HG02798 (cell line): ENCODE results near the gene TMEM8B.

Experiments used
- ATAC-seq: cut with Tn5 transposase; IDR thresholded peaks from one replicate; pipeline ENCODE4 v1.9.1; 2021; ENCODE audit warnings: mild to moderate bottlenecking; ENCODE audit not compliant: unreplicated experiment, poor library complexity

Gene TMEM8B

GRCh38 chr9:35839926-35840325 lies 10.9 kb downstream of the TMEM8B start:
- no peak for ATAC-seq

- ATAC-seq: no peak
Observed at GRCh38 chr9:35840881-35841644, 12.0 kb downstream of the TMEM8B start.

- no peak for ATAC-seq
Observed at GRCh38 chr9:35841645-35841900, 12.5 kb downstream of the TMEM8B start.

DNA sequence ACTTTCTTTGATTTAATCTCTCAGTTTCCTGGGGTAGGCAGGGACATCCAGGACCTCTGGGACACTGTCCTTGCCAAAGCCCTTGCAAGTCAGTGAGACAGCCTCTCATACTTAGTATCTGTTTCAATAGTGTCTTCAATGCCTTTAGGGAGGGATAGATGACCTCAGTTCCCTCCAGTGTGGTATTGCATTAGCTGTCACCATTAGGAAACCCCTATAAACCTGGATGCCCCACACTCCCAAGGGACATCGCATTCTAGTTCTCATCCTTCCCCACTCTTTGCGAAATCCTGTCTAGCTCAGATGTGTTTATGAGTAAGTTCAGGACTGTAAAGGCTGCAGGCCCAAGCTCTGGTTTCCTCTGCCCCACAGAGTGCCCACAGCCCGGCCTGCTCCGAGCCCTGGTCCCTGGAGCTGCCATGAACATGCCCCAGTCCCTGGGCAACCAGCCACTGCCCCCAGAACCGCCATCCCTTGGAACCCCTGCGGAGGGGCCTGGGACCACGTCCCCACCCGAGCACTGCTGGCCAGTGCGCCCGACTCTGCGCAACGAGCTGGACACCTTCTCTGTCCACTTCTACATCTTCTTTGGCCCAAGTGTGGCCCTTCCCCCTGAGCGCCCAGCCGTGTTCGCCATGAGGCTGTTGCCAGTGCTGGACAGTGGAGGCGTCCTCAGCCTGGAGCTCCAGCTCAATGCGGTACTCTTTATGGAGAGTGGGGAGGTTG lies 13.2 kb downstream of the TMEM8B start:
- ATAC-seq: no peak

GRCh38 chr9:35842795-35843194 lies 13.8 kb downstream of the TMEM8B start:
- ATAC-seq: peak; percentile 86

GRCh38 chr9:35844628-35845270 lies 15.7 kb downstream of the TMEM8B start:
- no peak for ATAC-seq

DNA sequence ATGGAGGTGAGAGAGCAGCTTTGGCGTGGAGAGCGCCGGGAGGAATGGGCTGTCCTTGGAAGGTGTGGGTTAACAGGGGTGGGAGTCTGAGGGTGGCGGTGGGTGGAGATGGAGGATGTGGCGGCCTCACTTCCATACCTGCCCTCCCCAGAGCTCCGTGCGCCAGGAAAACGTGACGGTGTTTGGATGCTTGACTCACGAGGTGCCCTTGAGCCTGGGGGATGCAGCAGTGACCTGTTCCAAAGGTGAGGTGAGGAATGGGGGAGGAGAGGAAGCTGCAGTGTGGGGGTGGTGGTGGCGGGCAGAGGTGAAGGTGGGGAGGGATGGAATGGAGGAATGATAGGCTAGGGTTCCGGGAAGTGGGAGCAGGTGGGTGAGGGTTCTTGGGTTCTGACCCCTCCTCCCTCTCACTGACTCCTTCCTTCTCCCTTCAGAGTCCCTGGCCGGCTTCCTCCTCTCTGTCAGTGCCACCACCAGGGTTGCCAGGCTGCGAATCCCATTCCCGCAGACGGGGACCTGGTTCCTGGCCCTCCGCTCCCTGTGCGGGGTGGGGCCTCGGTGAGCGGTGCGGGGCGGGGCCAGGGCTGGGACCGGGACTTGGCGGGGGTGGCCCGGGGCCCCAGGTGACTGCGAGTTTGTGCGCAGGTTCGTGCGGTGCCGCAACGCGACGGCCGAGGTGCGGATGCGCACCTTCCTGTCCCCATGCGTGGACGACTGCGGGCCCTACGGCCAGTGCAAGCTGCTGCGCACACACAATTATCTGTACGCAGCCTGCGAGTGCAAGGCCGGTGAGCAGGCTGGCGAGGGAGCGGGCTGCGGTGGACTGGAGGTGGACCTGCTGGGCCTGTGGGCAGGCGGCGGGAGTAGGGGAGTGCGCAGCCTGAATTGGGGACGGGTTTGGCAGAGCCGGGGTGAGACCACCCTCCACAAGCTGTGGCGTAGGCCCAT lies 17.1 kb downstream of the TMEM8B start:
- ATAC-seq: no peak

GRCh38 chr9:35847792-35848572 lies 19.0 kb downstream of the TMEM8B start:
- ATAC-seq: peak; percentile 91

- no peak for ATAC-seq
Observed at GRCh38 chr9:35852267-35852815, 23.3 kb downstream of the TMEM8B start.

- no peak for ATAC-seq
Observed at GRCh38 chr9:35852876-35853865, 24.1 kb downstream of the TMEM8B start.

DNA sequence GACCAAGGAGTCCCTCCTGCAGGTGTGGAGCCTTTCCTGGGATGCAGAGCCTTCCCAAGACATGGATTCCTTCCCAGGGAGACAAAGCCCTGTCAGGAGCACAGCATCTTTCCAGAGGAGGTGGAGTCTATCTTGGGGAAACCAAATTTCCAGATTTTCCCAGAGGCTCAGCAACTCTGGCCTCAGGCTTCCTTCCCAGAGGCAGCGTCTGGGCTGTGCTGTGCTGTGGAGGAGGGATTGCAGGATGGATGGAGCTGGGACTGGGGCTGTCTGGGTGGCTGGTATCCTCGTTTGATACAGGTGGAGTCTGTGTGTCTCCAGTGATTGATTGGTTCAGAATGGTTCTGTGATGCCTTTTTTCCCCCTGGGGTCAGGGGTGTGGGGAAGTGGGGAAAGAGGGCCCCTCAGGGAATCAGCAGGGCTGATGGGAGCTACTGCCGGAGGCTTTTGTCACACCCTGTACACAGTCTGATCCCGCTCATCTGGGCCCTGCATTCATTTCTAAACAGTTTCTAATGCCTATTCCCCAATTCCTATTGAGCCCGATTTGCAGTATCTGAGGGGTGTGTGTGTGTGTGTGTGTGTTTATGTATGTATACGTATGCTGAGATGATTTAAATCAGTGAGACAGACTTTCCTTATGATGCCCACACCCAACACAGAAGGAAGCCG lies 25.2 kb downstream of the TMEM8B start:
- ATAC-seq: no peak

DNA sequence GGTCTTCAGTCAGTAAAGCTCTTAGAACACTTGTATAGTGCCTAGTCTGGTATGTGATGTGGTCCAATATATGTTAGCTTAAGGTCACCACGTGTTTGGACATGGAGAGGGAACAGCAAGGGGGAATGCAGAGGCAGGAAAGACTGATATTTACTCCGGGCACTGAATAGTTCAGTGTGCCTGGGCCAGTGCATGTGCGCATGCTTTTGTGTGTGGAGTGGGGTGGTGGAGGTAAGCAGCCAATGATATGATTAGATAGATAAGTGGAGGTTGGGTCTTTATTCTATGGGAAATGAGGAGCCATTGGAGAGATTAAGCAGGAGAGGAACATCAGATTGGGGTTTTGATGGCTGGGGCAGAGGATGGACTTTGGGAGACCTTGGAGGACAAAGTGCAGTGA lies 27.2 kb downstream of the TMEM8B start:
- no peak for ATAC-seq

- no peak for ATAC-seq
Observed at GRCh38 chr9:35856882-35857281, 27.9 kb downstream of the TMEM8B start.

GRCh38 chr9:35858458-35858857 lies 29.4 kb downstream of the TMEM8B start:
- ATAC-seq: no peak

- ATAC-seq: no peak
Observed at GRCh38 chr9:35859310-35859989, 30.4 kb downstream of the TMEM8B start.

GRCh38 chr9:35859990-35860339 lies 30.9 kb downstream of the TMEM8B start:
- no peak for ATAC-seq

DNA sequence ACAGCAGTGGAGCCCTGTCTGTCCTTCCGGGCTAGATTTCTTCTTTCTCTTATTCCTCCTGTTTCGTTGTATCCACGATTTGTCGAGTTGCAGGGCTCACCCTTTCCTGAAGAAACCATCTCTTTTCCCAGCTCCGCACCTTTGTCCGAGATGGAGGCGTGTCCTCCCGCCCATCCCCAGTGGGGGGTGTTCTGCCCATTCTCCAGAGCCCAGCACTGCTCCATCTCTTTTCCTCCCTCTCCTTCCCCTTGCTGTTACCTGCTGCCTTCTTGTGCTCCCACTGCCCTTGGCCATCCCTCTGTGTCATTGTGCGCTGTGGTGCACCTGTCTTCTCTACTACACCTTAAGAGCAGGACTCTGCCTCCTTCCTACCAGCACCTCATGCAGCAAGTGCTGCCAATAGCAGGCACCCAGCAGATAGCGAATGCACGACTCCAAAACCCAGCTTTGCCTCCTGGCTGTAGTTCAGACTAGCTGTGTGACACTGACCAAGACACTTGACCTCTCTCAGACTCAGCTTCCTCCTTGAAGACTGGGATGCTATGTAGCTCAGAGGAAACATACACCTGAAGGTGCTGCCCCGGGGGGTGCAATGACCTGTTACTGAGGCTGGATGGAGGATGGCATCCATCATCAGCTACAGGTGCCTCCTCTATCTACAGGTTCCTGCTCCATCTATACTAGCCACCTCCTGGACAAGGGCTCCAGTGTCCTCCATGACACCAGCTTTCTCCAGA lies 32.3 kb downstream of the TMEM8B start:
- ATAC-seq: no peak
